IMR-90 (cell line): Measurements from ENCODE around the gene AMN. TPM values are rescaled to one million over a fixed set of nuclear protein-coding genes. Genes with fewer than 3 reads are reported as not detected.

Experiments used
- ATAC-seq: fragments of 200-7000 bp; cut with Tn5 transposase; 2 replicates; pipeline ENCODE4 v1.9.1; 2020; ENCODE audit warnings: low read depth, mild to moderate bottlenecking, moderate library complexity
- BruUV-seq: library from RNA; stranded (reverse); fragments of 400-500 nt; replicated peaks from 2 replicates; lab custom pipeline; 2021; lab: Mats Ljungman, UMichigan
- CTCF ChIA-PET: fragments of 300-600 bp; formaldehyde crosslinking; extraction: SDS; loops from one replicate; lab custom pipeline; 2021; ENCODE audit warnings: antibody characterized with exemption; lab: Yijun Ruan, JAX
- POLR2A ChIA-PET: fragments of 300-600 bp; sonication (Branson Sonifier 250); formaldehyde crosslinking; loops from one replicate; lab custom pipeline; 2022; ENCODE audit warnings: antibody characterized with exemption; ENCODE audit not compliant: unreplicated experiment; lab: Charles Lee
- DNase-seq: peaks from one replicate; pipeline ENCODE4 v3.0.0; 2013
- H2AFZ ChIP-seq: replicated peaks from 2 replicates; pipeline ENCODE3; 2013; ENCODE audit warnings: low read length, mild to moderate bottlenecking; ENCODE audit not compliant: poor library complexity
- H2AK5ac ChIP-seq: 2 replicates; pipeline ENCODE4 v1.6.1; 2013; ENCODE audit warnings: low read depth, low read length, inconsistent platforms
- H2AK9ac ChIP-seq: replicated peaks from 2 replicates; pipeline ENCODE3; 2013; ENCODE audit warnings: mild to moderate bottlenecking, low read depth, low read length, moderate library complexity; ENCODE audit not compliant: poor library complexity
- H2BK120ac ChIP-seq: 2 replicates; pipeline ENCODE4 v1.6.1; 2013; ENCODE audit warnings: low read depth, low read length, inconsistent platforms
- H2BK15ac ChIP-seq: 3 replicates; pipeline ENCODE4 v1.6.1; 2013; ENCODE audit warnings: low read depth, low read length, inconsistent platforms
- H2BK20ac ChIP-seq: 2 replicates; pipeline ENCODE4 v1.6.1; 2013; ENCODE audit warnings: low read depth, mild to moderate bottlenecking, inconsistent platforms, low read length, moderate library complexity
- H2BK5ac ChIP-seq: 2 replicates; pipeline ENCODE4 v1.6.1; 2013; ENCODE audit warnings: mild to moderate bottlenecking, low read depth, low read length, inconsistent platforms; ENCODE audit not compliant: poor library complexity, severe bottlenecking
- H3K14ac ChIP-seq: replicated peaks from 2 replicates; pipeline ENCODE4 v1.6.1; 2013; ENCODE audit warnings: low read depth, low read length, inconsistent platforms
- H3K18ac ChIP-seq: 2 replicates; pipeline ENCODE4 v1.6.1; 2013; ENCODE audit warnings: low read depth, low read length, control low read depth
- H3K23ac ChIP-seq: 2 replicates; pipeline ENCODE4 v1.6.1; 2013; ENCODE audit warnings: low read depth, low read length, inconsistent platforms
- H3K27ac ChIP-seq: 2 replicates; pipeline ENCODE4 v1.5.1; 2013; ENCODE audit warnings: mild to moderate bottlenecking, control low read depth, low read length; ENCODE audit not compliant: insufficient read depth
- H3K27me3 ChIP-seq: 2 replicates; pipeline ENCODE4 v1.6.1; 2013; ENCODE audit warnings: low read length; ENCODE audit not compliant: control insufficient read depth, insufficient read depth
- H3K36me3 ChIP-seq: 2 replicates; pipeline ENCODE4 v1.6.1; 2013; ENCODE audit warnings: low read length, mixed read lengths; ENCODE audit not compliant: control insufficient read depth, insufficient read depth
- H3K4ac ChIP-seq: 2 replicates; pipeline ENCODE4 v1.6.1; 2013; ENCODE audit warnings: low read depth, low read length, inconsistent platforms
- H3K4me1 ChIP-seq: 2 replicates; pipeline ENCODE4 v1.6.1; 2013; ENCODE audit warnings: low read length, mixed read lengths; ENCODE audit not compliant: control insufficient read depth, insufficient read depth
- H3K4me2 ChIP-seq: 2 replicates; pipeline ENCODE4 v1.6.1; 2013; ENCODE audit warnings: low read depth, mild to moderate bottlenecking, control low read depth, low read length, moderate library complexity
- H3K4me3 ChIP-seq: 2 replicates; pipeline ENCODE4 v1.5.1; 2013; ENCODE audit warnings: low read depth, mild to moderate bottlenecking, control low read depth, low read length, moderate library complexity; ENCODE audit not compliant: insufficient read depth
- H3K56ac ChIP-seq: 2 replicates; pipeline ENCODE4 v1.6.1; 2013; ENCODE audit warnings: low read length, inconsistent platforms; ENCODE audit not compliant: insufficient read depth; ENCODE audit errors: extremely low read depth
- H3K79me1 ChIP-seq, 2 experiments: 2 replicates each; pipeline ENCODE4 v1.6.1; 2013; ENCODE audit warnings: low read length in 2 of 2, inconsistent platforms in 1 of 2, low read depth in 1 of 2
- H3K9ac ChIP-seq: 2 replicates; pipeline ENCODE4 v1.6.1; 2013; ENCODE audit warnings: low read depth, low read length, control low read depth
- H3K9me1 ChIP-seq: 2 replicates; pipeline ENCODE4 v1.6.1; 2013; ENCODE audit warnings: low read length, inconsistent platforms; ENCODE audit not compliant: insufficient read depth
- H3K9me3 ChIP-seq: 2 replicates; pipeline ENCODE4 v1.6.1; 2013; ENCODE audit warnings: low read length; ENCODE audit not compliant: control insufficient read depth, insufficient read depth
- H4K20me1 ChIP-seq: 2 replicates; pipeline ENCODE4 v1.6.1; 2013; ENCODE audit warnings: low read length, inconsistent platforms; ENCODE audit not compliant: insufficient read depth
- H4K5ac ChIP-seq: 2 replicates; pipeline ENCODE4 v1.6.1; 2013; ENCODE audit warnings: mild to moderate bottlenecking, low read depth, low read length, control low read depth
- H4K8ac ChIP-seq, 2 experiments: 2 replicates each; pipeline ENCODE4 v1.6.1; 2013; ENCODE audit warnings: low read depth in 2 of 2, low read length in 2 of 2, control low read depth in 1 of 2, inconsistent platforms in 1 of 2
- H4K91ac ChIP-seq: 2 replicates; pipeline ENCODE4 v1.6.1; 2013; ENCODE audit warnings: low read depth, low read length, inconsistent platforms; ENCODE audit not compliant: insufficient read depth
- MAFK ChIP-seq: IDR thresholded peaks from 2 replicates; pipeline ENCODE4 v1.6.1; 2012; ENCODE audit warnings: low read depth, low read length, improper control_type of control experiment
- MAZ ChIP-seq: IDR thresholded peaks from 2 replicates; pipeline ENCODE4 v1.6.1; 2012; ENCODE audit warnings: low read depth, mild to moderate bottlenecking, low read length, improper control_type of control experiment, moderate library complexity, borderline replicate concordance
- RCOR1 ChIP-seq: IDR thresholded peaks from 2 replicates; pipeline ENCODE4 v1.6.1; 2012; ENCODE audit warnings: mild to moderate bottlenecking, low read length, improper control_type of control experiment; ENCODE audit not compliant: insufficient replicate concordance
- SMC3 ChIP-seq: fragments of 150-350 bp; IDR thresholded peaks from 2 replicates; pipeline ENCODE4 v1.6.1; 2016; ENCODE audit warnings: low read depth, mild to moderate bottlenecking, antibody characterized with exemption, low read length, moderate library complexity
- WGBS, 2 experiments: methylation state at CpG; one replicate each; pipeline versions ENCODE4 v1.1.5 to v1.1.7; 2013; ENCODE audit warnings: missing lambda C conversion rate in 2 of 2; ENCODE audit not compliant: insufficient read length in 1 of 2; ENCODE audit errors: extremely low coverage in 2 of 2; 5-methylcytosine and 5-hydroxymethylcytosine counted together
- dilution Hi-C: fragments of 300-500 bp; cut with HindIII; formaldehyde crosslinking; loops from one replicate; pipeline ENCODE4 v1.14.3; 2018; ENCODE audit warnings: low sequenced_read_pairs; ENCODE audit not compliant: unreplicated experiment
- in situ Hi-C: fragments of 300-500 bp; cut with MboI; formaldehyde crosslinking; loops from 3 replicates; pipeline ENCODE4 v1.14.3; 2019; ENCODE audit warnings: low sequenced_read_pairs, inconsistent platforms, mixed read lengths
- intact Hi-C: fragments of 100-400 bp; cut with micrococcal nuclease; formaldehyde crosslinking; loops from 2 replicates; pipeline ENCODE4 v1.10.0; 2022
- polyA plus RNA-seq, 3 experiments: library from polyadenylated mRNA; depleted of rRNA; stranded (reverse); fragments of >200 nt; gene quantifications; 2 replicates each; pipeline ENCODE4 v1.2.3, GENCODE V29; 2012; ENCODE audit warnings: low replicate concordance in 1 of 3
- total RNA-seq: library from RNA; depleted of rRNA; stranded (reverse); fragments of >200 nt; gene quantifications from 2 replicates; pipeline ENCODE4 v1.2.3, GENCODE V29; 2012

AMN gene
- total and polyA plus RNA-seq, 2 of the 4 experiments (the other 2 are of a cell fraction) = under 0.01 to 0.24 TPM

DNA sequence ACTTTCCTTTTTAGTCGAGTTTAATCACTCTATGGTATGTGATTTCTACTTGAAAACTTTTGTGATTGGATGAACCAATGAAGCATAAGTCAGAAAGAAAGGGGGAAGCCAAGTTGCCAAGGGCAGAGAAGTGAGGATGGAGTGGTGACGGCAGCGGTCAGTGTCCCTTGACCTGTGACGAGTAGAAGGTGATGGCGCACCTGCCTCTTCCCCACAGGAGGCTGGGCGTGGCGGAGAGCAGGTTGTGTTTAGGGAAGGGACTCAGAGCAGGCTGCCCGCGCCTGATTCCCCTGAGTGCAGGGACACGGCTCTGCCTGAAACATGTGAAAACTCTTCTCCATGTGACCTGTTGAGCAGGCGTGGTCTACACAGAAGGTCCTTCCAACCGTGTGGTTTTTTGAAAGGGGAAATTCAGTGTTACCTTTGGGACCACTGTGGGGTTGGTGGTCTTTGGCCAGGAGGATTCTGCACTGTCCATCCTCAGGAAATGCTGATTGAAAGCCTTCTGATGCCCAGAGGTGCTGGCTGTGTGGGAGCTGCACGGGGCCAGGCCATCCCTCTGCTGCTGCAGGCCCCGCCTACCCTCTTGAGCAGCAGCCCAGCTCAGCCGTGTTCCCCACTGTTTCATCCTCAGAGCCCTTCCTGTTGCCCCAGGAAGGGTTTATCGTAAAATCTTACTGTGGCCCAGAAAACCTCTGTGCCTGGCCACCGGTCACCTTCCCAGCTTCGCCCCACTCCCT, 23.5 kb upstream of the AMN start:
- no peak overlapping the region for H3K4me2 ChIP-seq
- no peak overlapping the region for H2AK9ac ChIP-seq
- H3K4me3 ChIP-seq = no peak overlapping the region
- no peak overlapping the region for H2AK5ac ChIP-seq
- no peak overlapping the region for H2BK20ac ChIP-seq
- no peak overlapping the region for H3K4ac ChIP-seq
- H3K18ac ChIP-seq = no peak overlapping the region
- H2AFZ ChIP-seq = peak overlapping the region; percentile 26
- H4K20me1 ChIP-seq = no peaks in the 10 kb centered on the region
- no peaks in the 10 kb centered on the region for H3K9me3 ChIP-seq
- H3K36me3 ChIP-seq = peaks cover 28% of the 10 kb centered on the region
- H3K56ac ChIP-seq = no peak overlapping the region
- in situ Hi-C loops = loop anchor here (10.0 kb wide), 1 partner anchor 114 kb away; no protein-coding TSS in a partner anchor
- ChIA-PET CTCF (no interaction called here), POLR2A (no interaction called here)
- H4K8ac ChIP-seq = no peak overlapping the region
- no peak overlapping the region for H3K14ac ChIP-seq
- peaks cover 8% of the 10 kb centered on the region for H3K9me1 ChIP-seq
- H4K91ac ChIP-seq = no peak overlapping the region
- no peaks in the 10 kb centered on the region for H3K27me3 ChIP-seq
- H4K5ac ChIP-seq = no peak overlapping the region
- dilution Hi-C loops = no loop called here
- no peak for ATAC-seq
- intact Hi-C loops = no loop called here
- no TSS peak for BruUV-seq
- no peak overlapping the region for H3K9ac ChIP-seq
- H2BK15ac ChIP-seq = no peak overlapping the region
- no peak overlapping the region for H2BK5ac ChIP-seq
- no peak for DNase-seq
- no peak overlapping the region for H2BK120ac ChIP-seq
- peaks cover 0 to 8% of the 10 kb centered on the region in 2 experiments; a peak in 1 of 4 replicates for H3K79me1 ChIP-seq
- peaks cover 2% of the 10 kb centered on the region; the same call in 1 of the 2 replicates for H3K4me1 ChIP-seq
- H3K23ac ChIP-seq = no peak overlapping the region
- no peak overlapping the region for H3K27ac ChIP-seq
- WGBS, 2 experiments = 80% methylated on average over 3 of the region's 18 CpGs; no CpG with 5 or more reads in 1 of the 2 experiments
- TF ChIP-seq MAFK (no peak), MAZ (no peak), RCOR1 (no peak), SMC3 (no peak)
